ENCODE data around the gene RPL39L.

- no peak for TF ChIP-seq POLR2A (IDR thresholded peaks at IDR 0.05)
- TF ChIP-seq POLR2AphosphoS5 (IDR thresholded peaks at IDR 0.05), result no peak
- TF ChIP-seq, protein P1, sequence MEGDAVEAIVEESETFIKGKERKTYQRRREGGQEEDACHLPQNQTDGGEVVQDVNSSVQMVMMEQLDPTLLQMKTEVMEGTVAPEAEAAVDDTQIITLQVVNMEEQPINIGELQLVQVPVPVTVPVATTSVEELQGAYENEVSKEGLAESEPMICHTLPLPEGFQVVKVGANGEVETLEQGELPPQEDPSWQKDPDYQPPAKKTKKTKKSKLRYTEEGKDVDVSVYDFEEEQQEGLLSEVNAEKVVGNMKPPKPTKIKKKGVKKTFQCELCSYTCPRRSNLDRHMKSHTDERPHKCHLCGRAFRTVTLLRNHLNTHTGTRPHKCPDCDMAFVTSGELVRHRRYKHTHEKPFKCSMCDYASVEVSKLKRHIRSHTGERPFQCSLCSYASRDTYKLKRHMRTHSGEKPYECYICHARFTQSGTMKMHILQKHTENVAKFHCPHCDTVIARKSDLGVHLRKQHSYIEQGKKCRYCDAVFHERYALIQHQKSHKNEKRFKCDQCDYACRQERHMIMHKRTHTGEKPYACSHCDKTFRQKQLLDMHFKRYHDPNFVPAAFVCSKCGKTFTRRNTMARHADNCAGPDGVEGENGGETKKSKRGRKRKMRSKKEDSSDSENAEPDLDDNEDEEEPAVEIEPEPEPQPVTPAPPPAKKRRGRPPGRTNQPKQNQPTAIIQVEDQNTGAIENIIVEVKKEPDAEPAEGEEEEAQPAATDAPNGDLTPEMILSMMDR (IDR thresholded peaks at IDR 0.05 in 8 of 11, conservative IDR thresholded peaks at IDR 0.05 in 3 of 11), result no peak
These were observed 34.4 kb downstream of the RPL39L start for GRCh38 chr3:187104933-187105332.

All from spleen (tissue), 7 donors.